A549 treated with AZD9567 at 1 μM for 4 hours (cell line): ENCODE measurements around the gene OR10Z1. TPM values are rescaled to one million over a fixed set of nuclear protein-coding genes. Genes with fewer than 3 reads are reported as not detected.

Source experiments
- total RNA-seq: library from RNA; stranded (reverse); fragments of 200-300 nt; extraction: Qiagen RNA extraction; gene quantifications from 5 replicates; pipeline ENCODE4 v1.2.3, GENCODE V29; 2022; ENCODE audit not compliant: insufficient read depth

Gene OR10Z1, protein sequence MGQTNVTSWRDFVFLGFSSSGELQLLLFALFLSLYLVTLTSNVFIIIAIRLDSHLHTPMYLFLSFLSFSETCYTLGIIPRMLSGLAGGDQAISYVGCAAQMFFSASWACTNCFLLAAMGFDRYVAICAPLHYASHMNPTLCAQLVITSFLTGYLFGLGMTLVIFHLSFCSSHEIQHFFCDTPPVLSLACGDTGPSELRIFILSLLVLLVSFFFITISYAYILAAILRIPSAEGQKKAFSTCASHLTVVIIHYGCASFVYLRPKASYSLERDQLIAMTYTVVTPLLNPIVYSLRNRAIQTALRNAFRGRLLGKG
- not detected in 5 replicates for total RNA-seq

GRCh38 chr1:158604968-158605367 lies at the start of gene OR10Z1:
TSS of gene OR10Z1 (plus strand) at chr1:158605268. CDS start at chr1:158606439, 1,171 bp downstream.

GRCh38 chr1:158570480-158570879 lies 34.6 kb upstream of the OR10Z1 start, which contains the start of gene OR6P1:
TSS of gene OR6P1 (minus strand) at chr1:158570580. CDS start at chr1:158563604, 6,976 bp downstream.

GRCh38 chr1:158579733-158580132 lies 25.3 kb upstream of the OR10Z1 start, which contains the start of gene OR10X1:
TSS of gene OR10X1 (minus strand) at chr1:158579899. CDS start at chr1:158579899, 0 bp downstream.

Other genes with a start within 250 kb of the OR10Z1 start
- not detected in 5 replicates for gene OR10T2, start 205.8 kb upstream of the OR10Z1 start, total RNA-seq
- gene OR10K2, start 179.0 kb upstream of the OR10Z1 start, total RNA-seq = not detected in 5 replicates
- not detected in 5 replicates for gene OR10K1, start 143.4 kb upstream of the OR10Z1 start, total RNA-seq
- not detected in 5 replicates for gene OR10R2, start 133.0 kb upstream of the OR10Z1 start, total RNA-seq
- not detected in 5 replicates for gene OR6Y1, start 50.9 kb upstream of the OR10Z1 start, total RNA-seq
- gene OR6P1, start 34.7 kb upstream of the OR10Z1 start, total RNA-seq = not detected in 5 replicates
- gene OR10X1, start 25.4 kb upstream of the OR10Z1 start, total RNA-seq = not detected in 5 replicates
- gene SPTA1, start 81.4 kb downstream of the OR10Z1 start, total RNA-seq = not detected in 5 replicates
- not detected in 5 replicates for gene OR6K2, start 95.4 kb downstream of the OR10Z1 start, total RNA-seq
- gene OR6K3, start 115.5 kb downstream of the OR10Z1 start, total RNA-seq = not detected in 5 replicates
- gene OR6K6, start 149.5 kb downstream of the OR10Z1 start, total RNA-seq = not detected in 5 replicates
- gene OR6N1, start 166.9 kb downstream of the OR10Z1 start, total RNA-seq = not detected in 5 replicates
- not detected in 5 replicates for gene OR6N2, start 175.9 kb downstream of the OR10Z1 start, total RNA-seq
- gene MNDA, start 226.1 kb downstream of the OR10Z1 start, total RNA-seq = not detected in 5 replicates